Stomach (tissue), 19 donors: ENCODE results near the gene TNFRSF6B. TPM values are rescaled to one million over a fixed set of nuclear protein-coding genes. Genes with fewer than 3 reads are reported as not detected.
"Not testable (repeated sequence)": the region's sequence is repeated elsewhere in the genome, so short reads cannot be mapped to it uniquely, and the experiment has no call there.

Experiments used
- DNase-seq, 2 donors: peaks; one replicate each; pipeline versions ENCODE4 v3.0.0 to v3.0.0-alpha.2; 2013 to 2019
- H3K27ac ChIP-seq, 5 donors: fragments of 200-600 bp in 4 of 5; sonication (generic) in 4 of 5; one replicate each; pipeline ENCODE4 v1.5.1; 2013 to 2019; ENCODE audit warnings: mild to moderate bottlenecking in 1 of 5, moderate library complexity in 1 of 5
- H3K27me3 ChIP-seq, 3 donors: fragments of 200-600 bp; sonication (generic); one replicate each; pipeline ENCODE4 v1.5.1; 2017 to 2019; ENCODE audit warnings: mixed run types in 1 of 3
- H3K36me3 ChIP-seq, 4 donors: fragments of 200-600 bp; sonication (generic); 1 replicate in 3 of 4; 2 replicates in 1 of 4; pipeline ENCODE4 v1.5.1; 2016 to 2019
- H3K4me1 ChIP-seq, 4 donors: fragments of 200-600 bp; sonication (generic); one replicate each; pipeline ENCODE4 v1.5.1; 2016 to 2019
- H3K4me3 ChIP-seq, 4 donors: fragments of 200-600 bp; sonication (generic) in 3 of 4; one replicate each; pipeline ENCODE4 v1.5.1; 2016 to 2019; ENCODE audit warnings: mild to moderate bottlenecking in 1 of 4
- H3K9me3 ChIP-seq, 4 donors: fragments of 200-600 bp; sonication (generic); one replicate each; pipeline ENCODE4 v1.5.1; 2016 to 2019
- CTCF ChIP-seq, 7 experiments: fragments of 450-650 bp in 4 of 7; fragments of 200-600 bp in 3 of 7; sonication (generic) in 3 of 7; IDR thresholded peaks; one replicate each; pipeline ENCODE4 v1.5.1; 2016 to 2019; ENCODE audit warnings: antibody characterized with exemption in 7 of 7, control low read depth in 2 of 7, mild to moderate bottlenecking in 1 of 7
- EP300 ChIP-seq: sonication (generic); formaldehyde crosslinking; IDR thresholded peaks from one replicate; pipeline ENCODE4 v1.6.1; 2017; ENCODE audit warnings: antibody characterized with exemption
- POLR2A ChIP-seq, 4 donors: fragments of 450-650 bp; IDR thresholded peaks; one replicate each; pipeline ENCODE4 v1.6.1; 2016; ENCODE audit warnings: antibody characterized with exemption in 4 of 4, control low read depth in 2 of 4, mild to moderate bottlenecking in 1 of 4, moderate library complexity in 1 of 4
- POLR2AphosphoS5 ChIP-seq, 3 donors: sonication (generic); formaldehyde crosslinking; IDR thresholded peaks; one replicate each; pipeline ENCODE4 v1.6.1; 2016; ENCODE audit warnings: antibody characterized with exemption in 3 of 3
- WGBS, 5 donors: extraction: QIAGEN DNeasy Blood & Tissue Kit in 3 of 5; methylation state at CpG; one replicate each; pipeline versions ENCODE4 v1.1.5 to v1.1.7; 2013 to 2018; 5-methylcytosine and 5-hydroxymethylcytosine counted together
- intact Hi-C: fragments of 100-400 bp; cut with DNase I; formaldehyde crosslinking; loops from one replicate; pipeline ENCODE4 v1.15.1; 2023; ENCODE audit warnings: low total_unique reads
- long read RNA-seq, 10 donors: transcript quantifications; one replicate each; lab custom pipeline, GENCODE V29; 2026
- polyA plus RNA-seq, 3 donors: library from polyadenylated mRNA; stranded (reverse); fragments of 200-250 nt; gene quantifications; one replicate each; pipeline ENCODE4 v1.2.3, GENCODE V29; 2013
- total RNA-seq, 5 donors: library from RNA; depleted of rRNA; stranded (reverse); fragments of >200 nt; gene quantifications; one replicate each; pipeline versions ENCODE4 v1.1.0 to v1.2.3, GENCODE V29; 2014 to 2016
- donor health status: healthy with polysubstance abuse.
- donor health status: Bipolar disorder and iron deficiency.
- donor health status: healthy.

The TNFRSF6B gene, protein sequence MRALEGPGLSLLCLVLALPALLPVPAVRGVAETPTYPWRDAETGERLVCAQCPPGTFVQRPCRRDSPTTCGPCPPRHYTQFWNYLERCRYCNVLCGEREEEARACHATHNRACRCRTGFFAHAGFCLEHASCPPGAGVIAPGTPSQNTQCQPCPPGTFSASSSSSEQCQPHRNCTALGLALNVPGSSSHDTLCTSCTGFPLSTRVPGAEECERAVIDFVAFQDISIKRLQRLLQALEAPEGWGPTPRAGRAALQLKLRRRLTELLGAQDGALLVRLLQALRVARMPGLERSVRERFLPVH
- 10 to 100 TPM in 1 of 5 donors, 1 to 10 TPM in 3, not detected in 1; 1.1 to 16.9 (median 3.2) TPM for total RNA-seq
- 10 to 100 TPM in 1 of 3 donors, 1 to 10 TPM in 2; 8.5 to 26.2 (median 9.5) TPM for polyA plus RNA-seq
- long read RNA-seq, donor 1, partial matches to known transcripts, result 0 of 1 reads
- long read RNA-seq, donor 1, other reads (novel, unspliced or antisense), result 0 of 1 reads
- long read RNA-seq, donor 2, result 0 reads
- long read RNA-seq, donor 3, result 0 reads
- long read RNA-seq, donor 4, result 0 reads
- long read RNA-seq, donor 5, partial matches to known transcripts, result 0 of 1 reads
- long read RNA-seq, donor 5, other reads (novel, unspliced or antisense), result 0 of 1 reads
- long read RNA-seq, donor 6, result 0 reads
- long read RNA-seq, donor 7, result 0 reads
- long read RNA-seq, donor 8, result 0 reads
- long read RNA-seq, donor 9, result 0 reads
- long read RNA-seq, donor 10, result 0 reads

- Histone ChIP-seq H3K36me3 (peaks cover 16 to 44% (median 33%) of the 10 kb centered on the region in 4 donors), H3K9me3 (no peaks in the 10 kb centered on the region), H3K4me3 (peak within 1 kb of the TSS; percentile 22 to 42 (median 28)), H3K27ac (peak within 1 kb of the TSS; percentile 4 to 42 (median 11)), H3K27me3 (no peaks in the 10 kb centered on the region), H3K4me1 (peaks cover 30 to 58% (median 50%) of the 10 kb centered on the region in 4 donors)
- TF ChIP-seq EP300, result no peak
- TF ChIP-seq POLR2AphosphoS5 (IDR thresholded peaks at IDR 0.05), result peak in 2 of 3 donors; percentile 16 to 18
- intact Hi-C loops, result no loop called here
- WGBS, 5 donors, result 5 to 25% (median 9%) methylated on average over 4 to 52 of the region's 52 CpGs
- DNase-seq, result no peak
These were observed at the start of gene TNFRSF6B for GRCh38 chr20:63696628-63697356. TNFRSF6B (plus strand) TSS chr20:63696652; CDS start chr20:63696768, 116 bp downstream.

DNA sequence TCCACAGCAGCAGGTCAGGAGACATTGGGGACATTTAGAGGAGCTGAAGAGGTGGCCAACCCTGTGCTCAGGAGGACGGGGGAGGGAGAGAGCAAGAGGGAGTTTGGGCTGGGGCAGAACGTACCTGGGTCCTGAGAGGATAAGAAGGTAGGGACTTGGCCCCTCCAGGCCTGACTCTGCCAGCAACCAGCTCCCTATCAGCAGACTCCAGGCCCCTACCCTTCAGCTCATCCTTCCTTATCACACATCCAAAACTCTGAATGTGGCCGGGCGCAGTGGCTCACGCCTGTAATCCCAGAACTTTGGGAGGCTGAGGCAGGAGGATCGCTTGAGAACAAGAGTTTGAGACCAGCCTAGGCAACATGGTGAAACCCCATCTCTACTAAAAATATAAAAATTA lies 48.3 kb upstream of the TNFRSF6B start:
- intact Hi-C loops, result no loop called here
- TF ChIP-seq POLR2AphosphoS5 (IDR thresholded peaks at IDR 0.05), result no peak
- TF ChIP-seq CTCF (IDR thresholded peaks at IDR 0.05), result no peak
- no peak for TF ChIP-seq POLR2A (IDR thresholded peaks at IDR 0.05)
- no peak for TF ChIP-seq EP300
- Histone ChIP-seq H3K36me3 (no peaks in the 10 kb centered on the region), H3K27ac (no peak overlapping the region), H3K27me3 (peaks cover 0 to 22% (median 16%) of the 10 kb centered on the region in 3 donors), H3K4me3 (no peak overlapping the region), H3K4me1 (peaks cover 16 to 22% (median 21%) of the 10 kb centered on the region in 4 donors), H3K9me3 (no peaks in the 10 kb centered on the region)
- WGBS, 5 donors, result 83 to 94% (median 89%) methylated on average over 6 of the region's 6 CpGs
- no peak for DNase-seq

- Histone ChIP-seq H3K4me1 (peaks cover 23 to 30% (median 28%) of the 10 kb centered on the region in 4 donors), H3K9me3 (no peaks in the 10 kb centered on the region), H3K4me3 (no peak overlapping the region), H3K27ac (no peak overlapping the region), H3K27me3 (peaks cover 0 to 31% (median 16%) of the 10 kb centered on the region in 3 donors), H3K36me3 (no peaks in the 10 kb centered on the region)
- DNase-seq, result no peak
- WGBS, 5 donors, result 80 to 86% (median 81%) methylated on average over 10 to 11 of the region's 11 CpGs
- TF ChIP-seq POLR2A (IDR thresholded peaks at IDR 0.05) (no peak), POLR2AphosphoS5 (IDR thresholded peaks at IDR 0.05) (no peak), EP300 (no peak), CTCF (IDR thresholded peaks at IDR 0.05) (no peak)
- intact Hi-C loops, result no loop called here
These were observed 47.4 kb upstream of the TNFRSF6B start for GRCh38 chr20:63648895-63649589.

DNA sequence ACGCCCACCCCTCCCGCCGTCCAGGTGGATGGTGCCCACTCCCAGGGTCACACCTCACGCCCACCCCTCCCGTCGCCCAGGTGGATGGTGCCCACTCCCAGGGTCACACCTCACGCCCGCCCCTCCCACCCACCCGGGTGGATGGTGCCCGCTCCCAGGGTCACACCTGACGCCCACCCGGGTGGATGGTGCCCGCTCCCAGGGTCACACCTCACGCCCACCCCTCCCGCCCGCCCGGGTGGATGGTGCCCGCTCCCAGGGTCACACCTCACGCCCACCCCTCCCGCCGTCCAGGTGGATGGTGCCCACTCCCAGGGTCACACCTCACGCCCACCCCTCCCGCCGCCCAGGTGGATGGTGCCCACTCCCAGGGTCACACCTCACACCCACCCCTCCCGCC lies 46.0 kb upstream of the TNFRSF6B start:
- H3K36me3 ChIP-seq, DNase-seq, intact Hi-C loops, H3K27ac ChIP-seq, H3K4me3 ChIP-seq, H3K9me3 ChIP-seq: not testable (repeated sequence)
- WGBS, 5 donors, result 86 to 100% (median 87%) methylated on average over 1 to 25 of the region's 25 CpGs
- Histone ChIP-seq H3K27me3 (peaks cover 0 to 33% (median 16%) of the 10 kb centered on the region in 3 donors), H3K4me1 (peaks cover 25 to 33% (median 29%) of the 10 kb centered on the region in 4 donors)

DNA sequence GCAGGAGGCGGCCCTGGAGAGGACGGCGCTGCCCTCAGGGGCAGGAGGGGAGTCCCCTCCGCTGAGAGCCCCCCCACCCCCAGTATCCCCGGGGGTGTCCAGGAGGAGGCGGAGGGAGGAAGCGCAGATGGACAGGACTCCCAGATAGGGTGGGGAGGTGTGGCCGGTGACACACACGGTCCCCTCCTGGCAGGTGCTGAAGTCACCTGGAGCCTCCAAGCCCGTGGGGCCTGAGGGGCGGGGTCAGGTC lies 44.6 kb upstream of the TNFRSF6B start:
- H3K27ac ChIP-seq, result peak overlapping the region in 3 of 5 donors; percentile 50 to 72 (median 64)
- no peaks in the 10 kb centered on the region for H3K36me3 ChIP-seq
- no peak for DNase-seq
- intact Hi-C loops, result no loop called here
- H3K9me3 ChIP-seq, result no peaks in the 10 kb centered on the region
- peaks cover 0 to 33% (median 16%) of the 10 kb centered on the region in 3 donors for H3K27me3 ChIP-seq
- H3K4me3 ChIP-seq, result peak overlapping the region; percentile 60 to 78 (median 65)
- WGBS, 5 donors, result 4 to 19% (median 18%) methylated on average over 5 to 11 of the region's 11 CpGs
- TF ChIP-seq CTCF (IDR thresholded peaks at IDR 0.05), result no peak
- TF ChIP-seq POLR2AphosphoS5 (IDR thresholded peaks at IDR 0.05), result no peak
- no peak for TF ChIP-seq EP300
- TF ChIP-seq POLR2A (IDR thresholded peaks at IDR 0.05), result no peak
- H3K4me1 ChIP-seq, result peaks cover 25 to 36% (median 29%) of the 10 kb centered on the region in 4 donors
